Measurements from ENCODE around the gene ABI3. TPM values are rescaled to one million over a fixed set of nuclear protein-coding genes. Genes with fewer than 3 reads are reported as not detected.

The ABI3 gene
- total RNA-seq = 1 to 10 TPM in 3 of 4 donors, under 1 TPM in 1; 0.60 to 7.6 (median 5.9) TPM

GRCh38 chr17:49210158-49211029, at the start of gene ABI3, which contains the start of gene GNGT2:
TSS of gene ABI3 (plus strand) at chr17:49210707. CDS start at chr17:49210725, 18 bp downstream.
TSS of gene GNGT2 (minus strand) at chr17:49210574. CDS start at chr17:49207422, 3,152 bp downstream.
- in situ Hi-C loops (cut with MboI; ENCODE audit: low pct_ligation_motif_present in 1 of 4, low pct_unique_long_range_greater_than_20kb in 1 of 4, low sequenced_read_pairs in 3 of 4) = no loop called here
- Histone ChIP-seq H3K27ac (peak within 1 kb of the TSS; percentile 67 to 79 (median 74)), H3K9me3 (no peaks in the 10 kb centered on the region)

GRCh38 chr17:49162866-49163265, 47.6 kb upstream of the ABI3 start:
- 68 to 70% methylated on average over 2 to 4 of the region's 4 CpGs for WGBS, 2 donors (ENCODE audit: low coverage in 1 of 2)
- DNase-seq = no peak
- in situ Hi-C loops (cut with MboI; ENCODE audit: low pct_ligation_motif_present in 1 of 4, low pct_unique_long_range_greater_than_20kb in 1 of 4, low sequenced_read_pairs in 3 of 4) = no loop called here
- H3K9me3 ChIP-seq = no peaks in the 10 kb centered on the region
- no peak for TF ChIP-seq POLR2A (IDR thresholded peaks at IDR 0.05)
- intact Hi-C loops (cut with DNase I; ENCODE audit: low total_unique reads) = loop anchor here (10.0 kb wide), 1 partner anchor 52 kb away; the partner anchor contains the start of genes ABI3 and GNGT2
- no peaks in the 10 kb centered on the region for H3K36me3 ChIP-seq
- H3K27me3 ChIP-seq = peaks cover 8% of the 10 kb centered on the region
- no peak overlapping the region for H3K4me3 ChIP-seq
- no peak overlapping the region for H3K27ac ChIP-seq
- H3K4me1 ChIP-seq = no peaks in the 10 kb centered on the region

More at GRCh38 chr17:49210158-49211029, at the start of gene ABI3, which contains the start of gene GNGT2:
- Histone ChIP-seq H3K27me3 (peaks cover 9% of the 10 kb centered on the region), H3K4me3 (peak within 1 kb of the TSS in 3 of 4 donors; percentile 25 to 44 (median 29)), H3K36me3 (no peaks in the 10 kb centered on the region), H3K4me1 (peaks cover 0 to 17% (median 3%) of the 10 kb centered on the region in 4 donors)
- peak; percentile 70 for DNase-seq
- intact Hi-C loops (cut with DNase I; ENCODE audit: low total_unique reads) = loop anchor here (10.0 kb wide), 1 partner anchor 46 kb away; no protein-coding TSS in a partner anchor
- WGBS, 2 donors (ENCODE audit: low coverage in 1 of 2) = 34 to 62% methylated on average over 6 to 22 of the region's 22 CpGs
- TF ChIP-seq CTCF (IDR thresholded peaks at IDR 0.05) = no peak
- TF ChIP-seq POLR2AphosphoS5 (IDR thresholded peaks at IDR 0.05) = peak; percentile 70 to 81 (median 73)
- peak; percentile 72 for TF ChIP-seq POLR2A (IDR thresholded peaks at IDR 0.05)

GRCh38 chr17:49165143-49165542, 45.4 kb upstream of the ABI3 start:
- Histone ChIP-seq H3K9me3 (no peaks in the 10 kb centered on the region), H3K4me1 (no peaks in the 10 kb centered on the region), H3K27ac (no peak overlapping the region), H3K36me3 (no peaks in the 10 kb centered on the region), H3K4me3 (no peak overlapping the region), H3K27me3 (peaks cover 21% of the 10 kb centered on the region)
- whole genome bisulfite sequencing, 2 donors (ENCODE audit: low coverage in 1 of 2) = 79 to 84% methylated on average over 2 of the region's 2 CpGs
- DNase-seq = no peak
- TF ChIP-seq CTCF (IDR thresholded peaks at IDR 0.05) (no peak), POLR2A (IDR thresholded peaks at IDR 0.05) (no peak), POLR2AphosphoS5 (IDR thresholded peaks at IDR 0.05) (no peak), EP300 (IDR thresholded peaks at IDR 0.05; ENCODE audit: low read depth) (no peak)
- intact Hi-C loops (cut with DNase I; ENCODE audit: low total_unique reads) = loop anchor here (10.0 kb wide), 1 partner anchor 50 kb away; the partner anchor contains the start of genes ABI3 and GNGT2
- in situ Hi-C loops (cut with MboI; ENCODE audit: low pct_ligation_motif_present in 1 of 4, low pct_unique_long_range_greater_than_20kb in 1 of 4, low sequenced_read_pairs in 3 of 4) = no loop called here

- H3K36me3 ChIP-seq = no peaks in the 10 kb centered on the region
- TF ChIP-seq EP300 (IDR thresholded peaks at IDR 0.05; ENCODE audit: low read depth) = no peak
- no peak for TF ChIP-seq POLR2AphosphoS5 (IDR thresholded peaks at IDR 0.05)
- TF ChIP-seq POLR2A (IDR thresholded peaks at IDR 0.05) = no peak
- TF ChIP-seq CTCF (IDR thresholded peaks at IDR 0.05) = no peak
- in situ Hi-C loops (cut with MboI; ENCODE audit: low pct_ligation_motif_present in 1 of 4, low pct_unique_long_range_greater_than_20kb in 1 of 4, low sequenced_read_pairs in 3 of 4) (no loop called here), intact Hi-C loops (cut with DNase I; ENCODE audit: low total_unique reads) (loop anchor here (10.0 kb wide), 1 partner anchor 46 kb away; the partner anchor contains the start of genes ABI3 and GNGT2)
- H3K4me3 ChIP-seq = no peak overlapping the region
- no peak for DNase-seq
- 75 to 77% methylated on average over 1 to 9 of the region's 9 CpGs for WGBS, 2 donors (ENCODE audit: low coverage in 1 of 2)
- H3K27ac ChIP-seq = no peak overlapping the region
- H3K4me1 ChIP-seq = no peaks in the 10 kb centered on the region
- H3K27me3 ChIP-seq = peaks cover 27% of the 10 kb centered on the region
- H3K9me3 ChIP-seq = no peaks in the 10 kb centered on the region
Observed at GRCh38 chr17:49168706-49169105, 41.8 kb upstream of the ABI3 start.

All from transverse colon (tissue), 4 donors.